Renal cortex interstitium (tissue), 11 donors: Measurements from ENCODE around the gene MEIS3. TPM values are rescaled to one million over a fixed set of nuclear protein-coding genes. Genes with fewer than 3 reads are reported as not detected.
"Not testable (repeated sequence)": the region's sequence is repeated elsewhere in the genome, so short reads cannot be mapped to it uniquely, and the experiment has no call there.

Experiments used
- DNase-seq, 11 donors: peaks; one replicate each; pipeline ENCODE4 v3.0.0-alpha.2; 2013; ENCODE audit warnings: low read depth in 9 of 11, low spot score in 4 of 11; ENCODE audit errors: extremely low read depth in 1 of 11
- polyA plus RNA-seq, 3 donors: library from polyadenylated mRNA; unstranded; fragments of 120-200 nt; gene quantifications; one replicate each; pipeline ENCODE4 v1.2.1, GENCODE V29; 2013; ENCODE audit not compliant: insufficient read length in 3 of 3

Gene MEIS3
- polyA plus RNA-seq, 3 donors: 15.0 to 29.5 (median 18.2) TPM

DNA sequence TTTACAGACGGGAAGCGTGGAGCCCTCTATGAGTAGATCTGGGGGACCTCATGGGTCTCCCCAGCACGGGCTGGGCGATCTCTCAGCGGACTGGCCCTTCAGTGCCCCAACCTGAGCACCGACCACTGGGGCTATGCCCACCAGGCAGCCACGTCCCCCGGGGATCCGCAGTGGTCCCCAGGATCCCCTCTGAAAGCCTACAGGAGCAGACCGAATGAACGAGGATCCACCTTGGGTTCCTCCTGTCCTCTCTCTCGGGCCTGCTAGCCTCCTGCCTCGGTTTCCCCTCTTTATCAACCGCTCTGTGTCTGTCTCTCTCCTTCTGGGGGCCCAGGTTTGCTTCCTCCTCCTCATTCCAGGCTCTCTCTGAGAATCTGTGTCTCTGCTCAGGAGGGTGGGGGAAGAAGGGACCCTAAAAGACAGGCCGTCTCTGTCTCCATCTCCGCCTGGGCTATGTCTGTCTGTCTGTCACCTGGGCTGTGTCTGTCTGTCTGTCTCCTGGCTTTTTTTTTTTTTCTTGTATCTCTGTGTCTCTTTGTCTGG is 2.0 kb upstream of the MEIS3 start:
- DNase-seq: no peak

DNA sequence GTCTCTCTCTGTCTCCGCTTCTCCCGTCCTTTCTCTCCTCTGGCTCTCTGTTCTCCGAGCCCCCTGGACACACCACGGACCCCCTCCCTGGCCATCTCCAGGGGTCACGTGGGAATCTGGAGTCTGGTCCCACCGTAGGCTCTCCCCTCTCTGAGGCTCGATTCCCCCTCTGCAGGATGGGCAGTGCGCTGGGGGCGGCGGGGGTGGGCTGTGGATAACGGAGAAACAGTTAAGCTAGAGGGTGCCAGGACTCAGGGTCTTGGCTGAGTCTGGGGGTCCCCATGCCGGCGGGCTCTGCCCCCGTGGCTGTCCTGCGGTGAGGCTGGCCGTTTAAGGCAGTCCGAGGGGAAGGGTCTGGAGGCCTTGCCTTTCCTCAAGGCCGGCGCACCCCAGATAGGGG is 462 bp upstream of the MEIS3 start:
- DNase-seq: no peak

DNA sequence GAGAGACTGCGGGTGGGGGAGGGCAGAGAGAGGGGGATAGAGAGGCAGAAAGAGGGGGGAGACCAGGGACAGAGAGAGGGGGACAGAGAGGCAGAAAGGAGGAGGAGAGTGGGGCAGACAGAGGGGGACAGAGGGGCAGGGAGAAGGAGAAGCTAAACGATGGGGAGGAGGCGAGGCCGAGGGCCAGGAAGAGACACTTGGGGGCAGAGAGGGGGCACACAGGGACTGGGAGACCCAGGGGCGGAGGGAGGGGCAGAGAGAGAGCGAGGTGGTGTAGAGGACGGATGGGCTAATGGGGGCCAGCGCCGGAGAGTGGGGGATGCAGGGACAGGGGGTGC is 666 bp downstream of the MEIS3 start:
- DNase-seq: no peak

DNA sequence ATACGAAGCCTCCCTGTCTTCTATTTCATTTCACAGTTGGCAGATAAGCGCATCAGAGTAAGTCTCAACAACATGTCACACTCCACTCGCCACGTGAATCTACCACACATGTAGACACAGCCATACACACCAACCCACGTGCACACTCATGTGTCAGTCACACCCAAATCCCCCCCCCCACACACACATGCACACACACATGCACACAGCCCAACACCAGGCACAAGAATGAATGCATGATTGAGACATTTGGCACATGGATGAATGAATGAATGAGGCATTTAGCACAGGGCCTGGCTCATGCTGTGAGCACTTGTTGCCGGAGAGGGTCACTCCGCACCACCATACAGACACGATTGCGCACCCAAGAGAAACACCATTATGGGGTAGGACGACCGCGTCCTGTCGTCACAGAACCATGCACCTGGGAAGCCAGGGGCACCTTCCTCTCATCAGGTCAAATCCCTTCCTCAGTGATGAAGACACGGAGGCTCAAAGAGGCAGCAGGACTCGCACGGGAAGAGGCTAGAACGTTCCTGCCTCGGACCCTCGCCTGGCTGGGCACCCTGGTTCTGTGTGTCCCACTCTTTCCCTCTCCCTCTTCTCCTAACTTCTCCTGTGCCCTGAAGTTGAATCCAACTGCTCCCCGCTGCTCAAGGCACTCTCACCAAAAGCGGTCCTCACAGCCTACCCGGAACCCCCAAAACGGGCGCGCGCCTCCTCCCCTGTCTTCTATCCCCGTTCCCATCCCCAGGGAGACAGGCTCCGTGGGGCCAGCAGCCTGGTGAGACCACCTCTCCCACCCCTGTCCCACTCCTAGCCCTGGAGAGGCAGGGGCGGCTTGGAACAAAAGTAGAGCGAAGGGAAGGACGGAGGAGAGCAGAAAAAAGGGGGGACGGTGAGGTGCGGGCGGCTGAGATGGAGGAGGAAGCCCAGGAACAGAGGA is 1.3 kb downstream of the MEIS3 start:
- DNase-seq: no peak

DNA sequence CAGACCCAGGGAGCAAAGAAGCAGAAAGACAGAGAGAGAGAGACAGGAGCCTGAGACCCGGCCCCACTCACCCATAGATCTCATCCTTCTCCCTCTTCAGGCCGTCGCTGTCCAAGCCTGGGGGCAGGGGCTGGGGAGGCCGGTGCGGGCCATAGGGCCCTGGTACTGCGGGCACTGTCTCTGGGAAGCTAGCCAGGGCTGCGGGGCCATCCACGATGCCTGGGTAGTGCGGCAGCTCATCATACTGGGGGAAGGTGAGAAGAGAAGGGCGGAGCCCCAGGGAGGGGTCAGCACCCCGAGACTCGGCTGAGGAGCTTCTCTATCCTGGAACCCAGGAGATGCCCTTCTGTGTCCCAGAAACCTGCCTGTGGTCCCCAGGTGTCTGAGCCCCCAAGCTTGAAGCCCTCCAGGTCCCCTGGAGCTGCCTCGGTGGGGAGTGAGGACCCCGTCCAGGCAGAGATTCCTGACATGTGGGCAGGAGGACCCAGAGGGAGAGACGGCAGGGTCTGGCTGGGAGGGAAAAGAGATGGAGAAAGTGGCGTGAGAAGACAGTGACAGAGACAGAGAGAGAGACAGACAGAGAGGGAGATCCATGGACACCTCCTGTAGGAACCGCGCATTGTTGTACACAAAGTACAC is 2.1 kb downstream of the MEIS3 start:
- DNase-seq: no peak

DNA sequence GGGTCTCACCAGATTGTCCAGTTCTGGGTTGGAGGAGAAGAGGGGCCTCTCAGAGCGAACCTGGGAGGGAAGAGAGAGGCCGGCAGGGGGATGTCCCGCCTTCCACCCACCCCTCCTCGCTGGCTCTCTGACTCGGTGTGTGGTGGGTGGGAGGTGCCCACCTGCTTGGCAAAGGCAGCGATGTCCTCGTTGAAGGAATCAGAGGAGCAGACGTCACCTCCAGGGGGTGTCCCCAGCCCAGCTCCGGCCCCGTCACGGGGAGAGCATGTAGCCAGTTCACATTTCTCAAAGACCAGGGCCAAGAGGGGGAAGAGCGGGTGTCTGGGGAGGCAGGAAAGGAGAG is 2.7 kb downstream of the MEIS3 start:
- no peak for DNase-seq

DNA sequence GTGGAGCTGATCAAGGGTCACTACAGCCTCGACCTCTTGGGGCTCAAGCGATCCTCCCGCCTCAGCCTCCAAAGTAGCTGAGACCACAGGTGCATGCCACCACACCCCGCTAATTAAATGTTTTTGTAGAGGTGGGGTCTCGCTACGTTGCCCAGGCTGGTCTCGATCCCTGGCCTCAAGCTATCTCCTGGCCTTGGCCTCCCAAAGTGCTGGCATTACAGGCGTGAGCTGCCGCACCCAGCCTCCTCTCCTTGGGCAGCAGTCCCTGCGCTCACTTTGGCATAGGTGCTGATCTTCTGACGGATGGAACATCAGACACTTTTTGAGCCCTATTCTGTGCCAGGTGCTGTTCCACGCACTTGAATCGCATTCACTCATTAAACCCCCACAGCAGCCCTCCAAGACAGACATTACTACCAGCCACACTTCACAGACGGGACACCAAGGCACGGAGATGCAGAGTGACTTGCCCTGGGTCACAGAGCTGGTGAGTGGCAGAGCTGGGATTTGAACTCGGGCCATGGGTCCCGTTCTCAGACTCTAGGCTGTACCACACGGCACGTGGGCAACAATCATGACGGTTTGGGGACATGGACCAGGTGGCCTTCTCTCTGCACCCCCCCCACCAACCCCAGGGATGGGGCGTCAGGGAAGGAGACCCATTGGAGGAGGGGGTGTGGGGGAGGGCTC is 3.2 kb downstream of the MEIS3 start:
- DNase-seq: no peak

DNA sequence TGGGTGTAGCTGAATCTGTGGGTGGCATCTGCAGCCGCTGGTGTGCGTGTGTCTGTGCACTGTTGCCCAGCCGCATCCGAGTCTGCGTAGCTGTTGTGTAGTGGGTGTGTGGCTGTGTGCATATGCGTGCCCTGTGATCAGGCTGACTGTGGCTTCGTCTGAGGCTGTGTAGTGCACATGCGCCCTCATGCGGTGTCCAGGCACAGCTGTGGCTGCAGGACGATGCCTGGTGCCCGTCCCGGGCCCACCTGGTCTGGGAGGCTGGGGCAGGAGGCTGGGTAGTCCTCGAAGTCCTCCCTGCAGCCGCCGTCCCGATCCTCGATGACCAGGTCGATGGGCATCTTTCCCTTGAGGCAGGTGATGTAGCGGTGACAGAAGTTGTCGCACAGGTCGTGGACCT is 4.9 kb downstream of the MEIS3 start:
- no peak for DNase-seq

DNA sequence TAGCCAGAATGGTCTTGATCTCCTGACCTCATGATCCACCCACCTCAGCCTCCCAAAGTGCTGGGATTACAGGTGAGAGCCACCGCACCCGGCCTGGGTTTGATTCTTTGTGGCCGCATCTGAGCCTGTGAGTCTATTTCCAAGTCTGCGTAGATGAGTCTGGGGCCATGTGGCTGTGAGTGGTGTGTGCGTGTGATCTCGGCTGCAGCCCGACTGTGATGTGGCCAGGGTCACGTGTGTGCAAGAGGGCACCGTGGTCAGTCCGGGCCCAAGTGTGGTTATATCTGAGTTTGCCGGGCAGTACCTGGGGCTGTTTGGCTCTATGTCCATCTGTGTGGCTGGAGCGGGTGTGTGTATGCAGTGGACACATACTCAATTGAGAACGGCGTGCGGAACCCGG is 5.4 kb downstream of the MEIS3 start:
- no peak for DNase-seq

DNA sequence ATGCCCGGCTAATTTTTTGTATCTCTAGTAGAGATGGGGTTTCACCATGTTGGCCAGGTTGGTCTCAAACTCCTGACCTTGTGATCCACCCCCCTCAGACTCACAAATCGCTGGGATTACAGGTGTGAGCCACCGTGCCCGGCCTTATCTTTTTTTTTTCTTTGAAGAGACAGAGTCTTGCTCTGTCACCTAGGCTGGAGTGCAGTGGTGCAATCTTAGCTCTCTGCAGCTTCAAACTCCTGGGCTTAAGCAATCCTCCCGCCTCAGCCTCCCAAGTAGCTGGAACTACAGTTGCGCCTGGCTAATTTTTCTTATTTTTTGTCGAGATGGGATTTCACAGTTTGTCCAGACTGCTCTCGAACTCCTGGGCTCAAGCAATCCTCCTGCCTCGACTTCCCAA is 7.6 kb downstream of the MEIS3 start:
- DNase-seq: not testable (repeated sequence)

DNA sequence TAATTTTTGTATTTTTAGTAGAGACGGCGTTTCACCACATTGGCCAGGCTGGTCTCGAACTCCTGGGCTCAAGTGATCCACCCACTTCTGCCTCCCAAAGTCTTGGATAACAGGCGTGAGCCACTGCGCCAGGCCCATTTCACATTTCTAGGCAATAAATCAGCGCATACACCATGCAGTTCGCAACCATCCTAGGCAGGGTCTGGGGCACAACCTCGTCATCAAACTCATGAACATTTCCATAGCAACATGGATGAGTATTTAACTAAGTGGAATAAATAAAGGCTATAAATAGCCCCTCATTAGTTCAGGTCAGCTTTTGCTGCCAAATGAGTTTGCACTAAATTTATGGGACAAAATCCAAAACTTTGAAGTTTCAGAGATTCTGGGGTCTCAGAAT is 8.2 kb downstream of the MEIS3 start:
- DNase-seq: no peak

DNA sequence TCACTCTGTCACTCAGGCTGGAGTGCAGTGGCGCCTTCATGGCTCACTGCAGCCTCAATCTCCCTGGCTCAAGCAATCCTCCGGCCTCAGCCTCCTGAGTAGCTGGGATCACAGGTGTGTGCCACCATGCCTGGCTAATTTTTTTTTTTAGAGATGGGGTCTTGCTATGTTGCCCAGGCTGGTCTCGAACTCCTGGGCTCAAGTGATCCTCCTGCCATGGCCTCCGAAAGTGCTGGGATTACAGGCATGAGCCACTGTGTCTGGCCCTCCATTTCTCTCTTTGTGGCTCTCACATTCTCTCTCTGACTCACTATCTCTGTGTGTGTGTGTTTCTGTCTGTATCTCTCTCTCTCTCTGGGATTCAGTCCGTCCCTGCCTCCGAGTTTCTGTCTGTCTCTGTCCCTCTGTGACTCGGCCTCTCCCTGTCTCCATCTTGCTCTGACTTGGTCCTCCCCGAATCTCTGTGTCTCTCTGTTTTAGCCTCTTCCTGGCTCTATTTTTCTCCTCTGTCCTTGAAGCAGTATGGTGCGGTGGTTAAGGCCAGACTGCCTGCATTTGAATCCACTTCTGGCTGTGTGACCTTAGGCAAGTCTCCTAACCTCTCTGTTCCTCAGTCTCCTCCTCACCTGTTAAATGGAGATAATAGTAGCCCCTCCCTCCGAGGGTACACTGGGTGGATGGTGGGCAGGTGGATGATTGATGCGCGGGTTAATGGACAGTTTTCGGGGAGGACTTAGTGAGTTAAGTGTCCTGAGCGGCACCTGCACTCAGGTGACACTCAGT is 11.0 kb downstream of the MEIS3 start:
- DNase-seq: no peak

DNA sequence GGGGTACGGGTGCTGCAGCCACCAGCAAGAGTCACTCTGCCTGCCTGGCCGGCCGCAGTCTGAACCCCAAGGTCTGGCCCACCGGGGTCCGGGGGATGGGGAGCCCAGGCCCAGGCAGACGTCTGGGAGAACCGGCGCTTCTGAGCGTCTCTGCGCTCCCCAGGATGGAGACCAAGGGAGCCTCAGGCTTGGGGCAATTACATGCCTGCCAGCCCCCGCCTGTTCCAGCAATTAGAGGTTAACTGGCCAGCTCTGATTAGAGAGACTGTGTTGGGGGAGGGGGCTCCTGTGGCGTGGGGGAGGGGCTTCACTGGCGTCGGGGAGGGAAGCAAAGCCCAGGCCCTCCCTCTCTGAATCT is 11.9 kb downstream of the MEIS3 start:
- no peak for DNase-seq

DNA sequence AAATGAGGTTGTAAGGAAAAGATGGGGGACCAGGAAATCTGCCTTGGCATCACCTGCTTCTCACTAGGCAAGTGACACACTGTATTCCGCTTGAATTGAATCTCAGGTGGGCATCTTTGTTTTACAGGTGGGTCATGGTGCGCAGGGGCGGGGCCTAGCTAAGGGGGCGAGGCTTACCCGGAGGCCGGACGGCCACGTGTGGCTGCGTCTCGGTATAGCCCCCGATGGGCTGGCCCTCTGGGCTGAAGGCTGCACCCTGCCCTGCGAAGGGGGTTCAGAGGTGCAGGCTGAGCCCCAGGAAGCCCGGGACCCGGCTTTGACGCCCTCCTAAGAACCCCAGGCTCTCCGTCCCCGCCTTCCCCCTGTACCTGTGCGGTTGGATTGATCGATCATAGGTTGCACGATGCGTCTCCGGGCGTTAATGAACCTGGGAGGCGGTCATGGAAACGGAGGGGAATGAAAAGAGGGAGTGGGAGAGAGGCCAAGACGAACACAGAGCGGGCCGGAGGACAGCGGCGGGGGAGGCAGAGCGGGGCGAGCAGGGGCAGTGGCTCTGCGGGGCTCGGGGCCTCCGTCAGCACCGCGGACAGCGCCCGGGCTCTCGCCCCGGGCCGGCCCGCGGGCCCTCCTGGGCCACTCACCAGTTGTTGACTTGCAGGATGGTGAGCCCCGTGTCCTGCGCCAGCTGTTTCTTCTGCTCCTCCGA is 12.5 kb downstream of the MEIS3 start:
- DNase-seq: no peak

DNA sequence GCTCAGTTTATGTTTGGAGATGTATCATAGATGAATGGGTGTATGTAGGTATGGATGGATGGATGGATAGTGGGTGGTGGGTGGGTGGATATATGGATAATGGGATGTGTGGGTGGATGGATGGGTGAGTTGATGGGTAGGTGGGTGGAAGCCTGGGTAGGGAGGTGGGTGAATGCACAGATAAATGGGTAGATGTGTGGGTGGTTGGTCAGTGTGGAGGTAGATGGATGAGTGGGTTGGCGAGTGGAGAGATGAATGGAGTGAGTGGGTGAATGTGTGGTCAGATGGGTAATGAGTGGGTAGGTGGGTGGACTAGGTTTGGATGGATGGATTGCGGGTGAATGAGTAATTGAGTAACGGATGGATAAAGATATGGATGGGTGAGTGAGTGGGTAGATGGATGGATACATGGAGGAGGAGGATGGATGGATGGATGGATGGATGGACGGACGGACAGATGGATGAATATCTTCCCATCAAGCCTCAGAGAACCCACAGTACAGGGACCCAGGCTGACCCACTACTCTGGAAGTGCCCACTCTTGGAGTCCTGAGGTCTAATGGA is 13.4 kb downstream of the MEIS3 start:
- no peak for DNase-seq

DNA sequence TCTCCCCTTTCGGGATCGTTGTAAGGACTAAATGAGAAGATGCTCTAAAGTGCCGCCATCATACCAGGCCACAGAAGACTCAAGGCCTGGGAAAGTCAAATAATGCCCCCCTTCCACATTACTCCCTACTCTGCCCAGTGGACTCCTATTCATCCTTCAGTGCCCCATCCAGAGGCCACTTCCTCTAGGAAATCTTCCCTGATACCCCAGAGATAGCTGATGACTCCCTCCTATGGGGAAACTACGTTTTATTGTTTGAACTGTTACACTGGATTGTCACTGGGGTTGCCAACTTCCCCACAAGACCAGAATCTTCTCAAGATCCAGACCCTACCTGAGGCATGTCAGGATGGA is 14.2 kb downstream of the MEIS3 start:
- DNase-seq: no peak

DNA sequence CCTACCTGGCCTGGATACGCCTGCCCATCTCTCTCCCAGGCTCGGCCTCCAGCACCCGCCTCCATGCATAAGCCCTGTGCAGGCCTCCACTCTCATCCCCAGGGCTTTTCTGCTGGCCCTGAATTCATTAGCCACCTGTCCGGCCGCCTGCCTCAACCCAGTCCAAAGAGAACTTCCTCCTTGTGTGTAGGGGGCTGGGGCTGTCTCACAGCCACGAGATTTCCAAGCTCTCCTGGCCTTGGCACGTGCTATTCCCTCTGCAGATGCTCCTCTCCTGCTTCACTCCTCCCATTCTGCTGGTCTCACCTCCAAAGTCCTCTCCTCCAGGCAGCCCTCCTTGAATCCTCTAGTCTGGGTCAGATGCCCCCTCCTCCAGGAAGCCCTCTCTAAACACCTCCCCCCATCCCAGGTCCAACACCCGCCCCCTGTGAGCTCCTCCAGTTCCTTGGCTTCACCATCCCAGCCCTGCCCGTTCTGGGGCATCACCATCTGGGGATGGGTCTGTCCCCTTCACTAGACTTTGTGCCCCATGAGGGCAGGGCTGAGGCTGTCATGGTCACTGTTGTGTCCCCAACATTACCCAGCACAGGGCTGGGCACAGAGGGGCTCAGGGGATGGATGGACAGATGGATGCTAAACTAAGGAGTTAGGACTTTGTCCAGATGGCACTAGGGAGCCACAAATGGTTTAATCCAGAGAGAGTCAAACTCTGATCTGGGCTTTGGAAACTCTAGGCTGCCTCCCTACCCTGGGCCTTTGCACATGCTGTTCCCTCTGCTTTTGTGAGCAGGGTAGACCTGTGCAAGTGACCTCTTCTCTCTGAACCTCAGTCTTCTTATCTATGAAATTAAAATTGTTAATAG is 14.8 kb downstream of the MEIS3 start:
- DNase-seq: no peak

DNA sequence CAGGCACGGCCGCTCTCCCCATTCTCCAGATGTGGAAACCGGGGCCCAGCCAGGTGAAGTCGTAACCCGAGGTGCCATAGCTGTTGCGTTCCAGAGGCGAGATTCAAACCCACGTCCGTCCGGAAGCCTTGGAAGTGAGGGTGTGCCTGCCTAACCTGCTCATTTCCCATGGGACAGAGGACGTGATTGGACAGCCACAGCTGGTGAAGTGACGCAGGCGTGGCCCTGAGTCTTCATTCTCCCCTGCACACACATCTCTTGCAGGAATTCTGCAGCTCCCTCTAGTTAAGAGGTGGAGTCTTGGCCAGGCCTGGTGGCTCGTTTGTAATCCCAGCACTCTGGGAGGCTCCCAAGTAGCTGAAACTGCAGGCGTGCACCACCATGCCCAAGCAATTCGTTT is 16.8 kb downstream of the MEIS3 start:
- DNase-seq: no peak
